GM19372 (cell line): ENCODE measurements around the gene RAC3.

Experiments
- ATAC-seq: cut with Tn5 transposase; IDR thresholded peaks from one replicate; pipeline ENCODE4 v1.9.1; 2021; ENCODE audit warnings: mild to moderate bottlenecking, low read depth, moderate library complexity; ENCODE audit not compliant: unreplicated experiment

The RAC3 gene

GRCh38 chr17:82053556-82054263, 22.2 kb downstream of the RAC3 start:
- ATAC-seq, result no peak

DNA sequence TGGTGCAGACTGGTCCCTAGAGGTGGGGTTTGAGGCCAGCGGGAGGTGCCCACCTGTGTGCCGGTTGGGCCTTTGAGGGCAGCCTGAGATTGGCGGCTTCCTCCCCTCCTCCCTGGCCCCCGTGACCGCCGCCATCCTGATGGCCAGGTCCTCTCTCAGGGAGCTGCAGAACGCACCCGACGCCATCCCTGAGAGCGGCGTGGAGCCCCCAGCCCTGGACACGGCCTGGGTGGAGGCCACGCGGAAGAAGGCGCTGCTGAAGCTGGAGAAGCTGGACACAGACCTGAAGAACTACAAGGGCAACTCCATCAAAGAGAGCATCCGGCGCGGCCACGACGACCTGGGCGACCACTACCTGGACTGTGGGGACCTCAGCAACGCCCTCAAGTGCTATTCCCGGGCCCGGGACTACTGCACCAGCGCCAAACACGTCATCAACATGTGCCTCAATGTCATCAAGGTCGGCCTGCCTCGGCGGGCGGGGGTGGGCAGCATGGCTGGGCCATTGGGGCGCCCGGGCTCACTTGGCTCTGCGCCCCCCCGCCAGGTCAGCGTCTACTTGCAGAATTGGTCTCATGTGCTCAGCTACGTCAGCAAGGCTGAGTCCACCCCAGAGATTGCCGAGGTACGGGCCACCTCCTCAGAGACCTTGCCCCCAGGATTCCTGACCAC, 23.0 kb downstream of the RAC3 start:
- ATAC-seq, result no peak

- no peak for ATAC-seq
These were observed 23.8 kb downstream of the RAC3 start for GRCh38 chr17:82055023-82055964.

DNA sequence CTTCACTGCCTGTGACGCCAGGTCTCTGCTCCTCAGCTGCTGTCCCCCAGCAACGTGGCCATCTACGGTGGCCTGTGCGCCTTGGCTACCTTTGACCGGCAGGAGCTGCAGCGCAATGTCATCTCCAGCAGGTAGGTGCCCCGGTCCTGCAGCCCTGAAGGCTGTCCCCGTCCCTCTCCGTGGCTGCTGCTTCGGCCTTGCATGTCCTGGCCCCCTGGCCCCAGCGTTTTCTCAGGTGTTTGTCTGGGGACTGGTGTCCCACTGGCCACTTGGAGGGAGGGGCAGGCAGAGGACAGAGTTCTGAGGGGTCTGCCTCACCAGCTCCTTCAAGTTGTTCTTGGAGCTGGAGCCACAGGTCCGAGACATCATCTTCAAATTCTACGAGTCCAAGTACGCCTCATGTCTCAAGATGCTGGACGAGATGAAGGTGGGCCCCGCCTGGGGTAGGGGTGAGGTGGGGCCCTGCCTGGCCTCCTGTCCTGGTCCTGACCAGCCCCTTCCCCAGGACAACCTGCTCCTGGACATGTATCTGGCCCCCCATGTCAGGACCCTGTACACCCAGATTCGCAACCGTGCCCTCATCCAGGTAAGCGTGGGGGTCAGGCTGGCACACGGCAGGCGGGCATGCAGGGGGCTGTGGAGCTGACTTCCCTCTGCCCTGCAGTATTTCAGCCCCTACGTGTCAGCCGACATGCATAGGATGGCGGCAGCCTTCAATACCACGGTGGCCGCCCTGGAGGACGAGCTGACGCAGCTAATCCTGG, 24.7 kb downstream of the RAC3 start:
- no peak for ATAC-seq

- ATAC-seq, result no peak
These were observed 25.5 kb downstream of the RAC3 start for GRCh38 chr17:82056729-82057621.

DNA sequence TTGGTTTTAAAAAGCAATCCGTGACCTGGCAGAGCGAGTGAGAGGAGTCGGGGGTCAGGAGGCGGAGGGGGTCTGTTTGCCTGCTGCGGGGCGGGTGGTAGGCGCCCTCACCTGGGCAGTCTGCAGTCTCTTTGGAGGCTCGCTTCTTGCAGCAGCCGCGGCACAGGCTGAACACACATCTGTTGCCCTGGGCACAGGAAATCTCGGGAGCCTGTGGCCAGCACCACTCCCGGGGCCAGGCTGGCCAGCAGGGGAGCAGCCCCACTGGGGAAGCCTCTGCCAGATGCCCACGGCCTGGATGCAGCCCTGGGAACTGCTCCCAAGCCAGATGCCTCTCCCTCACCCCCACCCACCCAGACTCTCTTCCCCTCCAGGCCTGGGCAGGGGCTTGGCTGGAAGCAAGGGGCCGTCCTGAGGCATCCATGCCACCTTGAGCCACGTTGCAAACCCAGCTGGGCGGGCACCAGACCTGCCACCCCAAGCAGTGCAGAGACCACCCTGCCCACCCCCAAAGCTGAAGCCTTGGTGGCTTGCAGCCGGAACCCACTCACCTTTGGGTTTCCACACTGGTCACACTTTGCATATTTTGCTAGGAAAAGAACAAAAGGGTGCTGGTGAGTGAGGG, 26.9 kb downstream of the RAC3 start:
- ATAC-seq, result no peak

- ATAC-seq, result no peak
These were observed 27.4 kb downstream of the RAC3 start for GRCh38 chr17:82058855-82059249.

- no peak for ATAC-seq
These were observed 28.0 kb downstream of the RAC3 start for GRCh38 chr17:82059272-82060000.

GRCh38 chr17:82060001-82060380, 28.5 kb downstream of the RAC3 start:
- no peak for ATAC-seq

GRCh38 chr17:82060614-82061013, 29.1 kb downstream of the RAC3 start:
- no peak for ATAC-seq

DNA sequence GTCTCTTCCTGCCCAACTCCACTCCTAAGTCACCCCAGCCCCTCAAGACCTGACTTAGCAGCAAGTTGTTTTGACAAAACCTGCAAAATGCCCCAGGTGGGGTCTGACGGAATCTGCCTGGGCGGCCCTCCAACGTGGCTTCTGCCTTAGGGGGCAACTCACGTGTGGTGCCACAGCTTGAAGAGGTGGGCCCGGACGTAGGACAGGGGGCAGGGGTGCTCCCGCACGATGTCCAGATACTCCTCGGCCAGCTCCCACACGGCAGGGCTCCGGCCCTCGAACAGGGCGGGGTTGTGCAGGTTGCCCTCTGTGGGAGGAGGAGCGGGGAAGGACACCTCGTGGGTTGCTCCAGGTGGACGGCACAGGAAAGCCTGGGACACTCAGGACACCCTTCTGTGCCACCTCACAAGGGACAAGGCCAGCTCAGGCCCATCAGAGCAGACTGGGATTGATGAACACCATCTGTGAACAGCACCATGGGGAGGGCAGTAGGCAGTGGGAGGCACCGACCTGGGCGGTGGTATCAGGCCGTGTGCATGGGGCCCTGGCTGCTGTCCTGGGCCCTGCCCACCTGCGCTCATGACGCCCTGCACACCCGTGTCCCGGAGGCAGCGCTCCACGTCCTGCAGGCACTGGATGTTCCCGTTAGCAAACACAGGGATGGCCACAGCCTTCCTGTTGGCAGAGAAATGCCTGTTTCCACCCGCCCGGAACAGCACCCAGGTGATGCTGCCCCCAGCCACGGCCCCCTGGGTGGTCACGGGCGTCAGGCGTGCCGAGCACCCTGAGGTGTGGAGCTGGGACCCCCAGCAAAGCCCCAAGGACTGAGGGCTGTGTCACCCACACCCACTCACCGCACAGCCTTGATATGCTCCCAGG, 29.8 kb downstream of the RAC3 start:
- no peak for ATAC-seq

DNA sequence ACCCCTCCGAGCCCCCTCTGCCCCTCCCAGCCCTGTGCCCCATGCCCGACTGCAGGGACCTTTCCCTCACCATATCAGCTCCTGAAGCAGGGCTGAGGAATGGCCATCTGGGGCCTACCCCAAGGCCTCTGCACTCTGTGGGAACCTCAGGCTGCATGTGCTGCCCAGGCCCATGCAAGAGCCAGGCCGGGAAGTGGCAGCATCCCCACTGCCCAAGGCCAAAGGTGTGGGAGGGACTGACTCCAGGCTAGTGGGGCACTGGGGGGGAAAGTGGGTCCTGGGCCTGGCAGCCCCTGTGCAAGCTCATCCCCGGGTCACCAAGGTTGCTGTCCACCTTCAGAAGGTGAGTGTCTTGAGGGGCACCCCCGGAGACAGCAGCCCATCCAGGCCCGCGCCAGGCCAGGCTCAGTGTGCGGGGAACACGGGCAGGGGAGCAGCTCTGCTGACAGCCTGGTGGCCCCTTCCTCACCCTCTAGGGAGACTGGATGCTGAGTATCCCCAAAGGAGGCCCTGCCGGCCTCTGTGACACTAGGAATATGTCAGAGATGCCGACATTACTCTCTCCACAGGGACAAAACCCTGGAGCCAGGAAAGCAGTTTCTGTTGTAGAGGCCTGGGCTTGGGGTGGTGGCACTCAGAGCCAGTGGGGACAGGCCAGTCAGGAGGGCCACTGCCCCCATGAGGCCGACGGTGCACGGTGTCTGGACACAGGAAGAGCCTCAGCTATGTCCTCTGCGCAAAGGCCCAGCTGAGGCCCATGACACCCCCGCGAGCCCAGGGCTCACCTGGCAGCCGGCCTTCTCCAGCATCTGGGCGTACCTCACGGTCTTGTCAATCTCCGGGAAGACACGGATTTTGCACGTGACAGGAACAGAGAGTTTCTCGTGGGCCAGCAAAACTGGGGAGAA, 30.9 kb downstream of the RAC3 start:
- ATAC-seq, result no peak

GRCh38 chr17:82062984-82063368, 31.5 kb downstream of the RAC3 start:
- ATAC-seq, result no peak

DNA sequence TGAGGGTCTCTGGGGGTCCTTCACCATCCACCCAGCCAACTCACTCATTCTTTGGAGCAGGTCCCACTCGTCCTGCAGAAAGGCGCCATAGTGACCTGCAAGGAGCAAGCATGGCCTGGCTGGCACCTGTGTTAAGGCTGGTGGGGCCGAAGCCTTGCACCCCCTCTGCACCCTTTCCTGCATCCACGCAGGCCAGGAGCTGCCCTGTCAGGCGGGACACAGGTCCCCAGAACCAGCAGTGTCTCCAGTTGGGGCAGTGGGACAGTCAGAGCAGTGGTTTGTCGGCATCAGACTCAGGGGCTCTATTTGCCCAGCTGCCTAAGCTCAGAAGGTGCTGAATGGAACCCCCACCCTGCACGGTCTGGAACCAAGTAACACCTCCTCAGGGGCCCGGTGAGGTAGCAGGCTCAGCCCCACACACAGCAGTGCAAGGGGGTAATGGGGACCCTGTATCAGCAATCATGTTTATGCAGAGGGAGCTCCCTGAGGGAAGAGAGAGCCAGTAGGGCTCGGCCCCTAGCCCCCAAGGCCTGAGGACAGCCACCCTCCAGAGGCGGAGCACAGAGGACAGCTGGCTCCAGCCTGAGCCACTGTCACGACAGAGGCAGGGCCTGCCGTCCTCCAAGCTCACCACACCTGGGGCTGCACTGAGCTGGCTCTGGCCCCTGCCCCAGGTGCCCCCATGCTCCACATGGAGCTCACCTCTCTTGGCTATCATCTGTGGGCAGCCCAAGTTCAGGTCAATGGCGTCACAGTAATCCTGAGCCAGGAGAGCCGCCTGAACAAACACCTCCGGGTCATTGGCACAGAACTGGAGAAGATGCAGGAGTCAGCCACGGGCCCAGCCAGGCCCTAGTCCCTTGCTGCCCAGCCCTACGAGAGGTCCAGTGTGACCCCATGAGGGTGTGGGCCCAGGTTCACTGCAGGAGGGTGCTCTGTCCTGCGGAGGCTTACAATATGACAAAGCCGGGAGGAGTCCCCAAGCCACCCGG, 32.2 kb downstream of the RAC3 start:
- no peak for ATAC-seq

DNA sequence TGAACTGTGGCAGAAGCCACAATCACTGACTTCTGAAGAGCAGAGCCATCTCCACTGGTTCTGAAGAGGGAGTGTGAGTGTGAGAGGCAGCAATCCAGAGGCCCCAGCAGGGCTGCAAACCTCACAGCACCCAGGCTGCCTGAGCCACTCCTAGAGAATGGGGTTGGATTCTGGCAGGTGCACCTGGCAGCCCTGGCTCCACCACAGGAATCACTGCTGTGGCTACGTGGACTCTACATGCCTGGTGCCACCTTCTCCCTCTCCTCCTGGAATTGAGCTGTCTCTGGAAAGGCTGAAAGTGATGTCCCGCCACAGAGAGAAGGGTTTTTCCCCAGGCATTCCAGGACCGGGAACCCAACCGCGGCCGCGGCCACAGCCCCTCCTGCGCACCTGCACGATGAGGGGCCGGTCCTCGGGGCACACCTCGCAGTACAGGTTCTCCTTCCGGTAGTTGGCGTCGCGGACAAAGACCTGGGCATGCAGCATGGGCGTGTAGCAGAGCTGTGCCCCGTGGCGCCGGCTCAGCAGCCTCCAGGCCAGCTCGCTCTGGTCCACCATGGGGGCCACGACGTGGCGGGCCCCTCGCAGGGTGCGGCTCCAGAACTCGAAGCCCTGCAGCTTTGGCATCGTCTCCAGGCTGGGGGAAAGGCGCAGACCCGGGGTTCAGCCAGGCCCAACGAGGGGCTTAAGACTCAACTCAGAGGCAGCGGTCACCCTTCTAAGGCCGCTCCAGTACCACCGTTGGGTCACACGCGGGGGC, 33.1 kb downstream of the RAC3 start:
- ATAC-seq, result no peak
